Measurements from ENCODE around the gene ISCA2.

ISCA2 gene

GRCh38 chr14:74501135-74501614, 7.6 kb downstream of the ISCA2 start:
- no peaks in the 10 kb centered on the region for H3K27me3 ChIP-seq (ENCODE audit: insufficient read depth, low read length, poor library complexity)
- H3K4me3 ChIP-seq (ENCODE audit: low read depth in 1 of 2, low read length in 2 of 2): no peak overlapping the region
- H3K4me1 ChIP-seq (ENCODE audit: insufficient read depth, low read length): no peaks in the 10 kb centered on the region
- H2AFZ ChIP-seq (ENCODE audit: low read depth, low read length): no peak overlapping the region
- no peaks in the 10 kb centered on the region; the same call in 1 of the 2 replicates for H3K36me3 ChIP-seq (ENCODE audit: insufficient read depth, low read length)
- no peaks in the 10 kb centered on the region for H3K9me3 ChIP-seq (ENCODE audit: insufficient read depth, low read length, severe bottlenecking)
- H4K20me1 ChIP-seq (ENCODE audit: insufficient read depth, low read length): no peaks in the 10 kb centered on the region
- no peak for TF ChIP-seq EZH2 (IDR thresholded peaks at IDR 0.05; ENCODE audit: borderline replicate concordance, low read depth, low read length, severe bottlenecking)
- TF ChIP-seq, protein P1, sequence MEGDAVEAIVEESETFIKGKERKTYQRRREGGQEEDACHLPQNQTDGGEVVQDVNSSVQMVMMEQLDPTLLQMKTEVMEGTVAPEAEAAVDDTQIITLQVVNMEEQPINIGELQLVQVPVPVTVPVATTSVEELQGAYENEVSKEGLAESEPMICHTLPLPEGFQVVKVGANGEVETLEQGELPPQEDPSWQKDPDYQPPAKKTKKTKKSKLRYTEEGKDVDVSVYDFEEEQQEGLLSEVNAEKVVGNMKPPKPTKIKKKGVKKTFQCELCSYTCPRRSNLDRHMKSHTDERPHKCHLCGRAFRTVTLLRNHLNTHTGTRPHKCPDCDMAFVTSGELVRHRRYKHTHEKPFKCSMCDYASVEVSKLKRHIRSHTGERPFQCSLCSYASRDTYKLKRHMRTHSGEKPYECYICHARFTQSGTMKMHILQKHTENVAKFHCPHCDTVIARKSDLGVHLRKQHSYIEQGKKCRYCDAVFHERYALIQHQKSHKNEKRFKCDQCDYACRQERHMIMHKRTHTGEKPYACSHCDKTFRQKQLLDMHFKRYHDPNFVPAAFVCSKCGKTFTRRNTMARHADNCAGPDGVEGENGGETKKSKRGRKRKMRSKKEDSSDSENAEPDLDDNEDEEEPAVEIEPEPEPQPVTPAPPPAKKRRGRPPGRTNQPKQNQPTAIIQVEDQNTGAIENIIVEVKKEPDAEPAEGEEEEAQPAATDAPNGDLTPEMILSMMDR (IDR thresholded peaks at IDR 0.05; ENCODE audit: borderline replicate concordance, extremely low read depth, low read length, poor library complexity, severe bottlenecking): peak; percentile 50
- no peak for DNase-seq
- no peaks in the 10 kb centered on the region for H3K79me2 ChIP-seq (ENCODE audit: insufficient read depth, low read length)
- H3K9ac ChIP-seq (ENCODE audit: low read depth, low read length): no peak overlapping the region
- no peak overlapping the region for H3K4me2 ChIP-seq (ENCODE audit: insufficient read depth, low read length)
- 0 out of 3 replicates have a peak, but pooled peaks have one; percentile 29 for ATAC-seq (ENCODE audit: insufficient read depth, low read depth)
- no peak overlapping the region for H3K27ac ChIP-seq (ENCODE audit: low read length)

GRCh38 chr14:74501691-74502090, 8.1 kb downstream of the ISCA2 start:
- Histone ChIP-seq H3K9ac (ENCODE audit: low read depth, low read length) (no peak overlapping the region), H3K27ac (ENCODE audit: low read length) (no peak overlapping the region), H2AFZ (ENCODE audit: low read depth, low read length) (no peak overlapping the region), H3K79me2 (ENCODE audit: insufficient read depth, low read length) (no peaks in the 10 kb centered on the region), H3K36me3 (ENCODE audit: insufficient read depth, low read length) (no peaks in the 10 kb centered on the region), H3K27me3 (ENCODE audit: insufficient read depth, low read length, poor library complexity) (no peaks in the 10 kb centered on the region), H3K9me3 (ENCODE audit: insufficient read depth, low read length, severe bottlenecking) (no peaks in the 10 kb centered on the region), H3K4me2 (ENCODE audit: insufficient read depth, low read length) (no peak overlapping the region), H3K4me3 (ENCODE audit: low read depth in 1 of 2, low read length in 2 of 2) (no peak overlapping the region), H3K4me1 (ENCODE audit: insufficient read depth, low read length) (no peaks in the 10 kb centered on the region), H4K20me1 (ENCODE audit: insufficient read depth, low read length) (no peaks in the 10 kb centered on the region)
- ATAC-seq (ENCODE audit: insufficient read depth, low read depth): no peak
- no peak for DNase-seq
- TF ChIP-seq, protein P1 (IDR thresholded peaks at IDR 0.05; ENCODE audit: borderline replicate concordance, extremely low read depth, low read length, poor library complexity, severe bottlenecking): no peak
- TF ChIP-seq EZH2 (IDR thresholded peaks at IDR 0.05; ENCODE audit: borderline replicate concordance, low read depth, low read length, severe bottlenecking): no peak

- ATAC-seq (ENCODE audit: insufficient read depth, low read depth) (peak; percentile 57; the same call in 2 of the 3 replicates), DNase-seq (no peak)
- no peak overlapping the region for H3K4me3 ChIP-seq (ENCODE audit: low read depth in 1 of 2, low read length in 2 of 2)
- TF ChIP-seq EZH2 (IDR thresholded peaks at IDR 0.05; ENCODE audit: borderline replicate concordance, low read depth, low read length, severe bottlenecking): no peak
- TF ChIP-seq, protein P1 (IDR thresholded peaks at IDR 0.05; ENCODE audit: borderline replicate concordance, extremely low read depth, low read length, poor library complexity, severe bottlenecking): peak; percentile 52
- H3K9me3 ChIP-seq (ENCODE audit: insufficient read depth, low read length, severe bottlenecking): no peaks in the 10 kb centered on the region
- no peak overlapping the region for H3K9ac ChIP-seq (ENCODE audit: low read depth, low read length)
- no peaks in the 10 kb centered on the region for H3K4me1 ChIP-seq (ENCODE audit: insufficient read depth, low read length)
- no peaks in the 10 kb centered on the region for H3K27me3 ChIP-seq (ENCODE audit: insufficient read depth, low read length, poor library complexity)
- H4K20me1 ChIP-seq (ENCODE audit: insufficient read depth, low read length): no peaks in the 10 kb centered on the region
- no peak overlapping the region for H2AFZ ChIP-seq (ENCODE audit: low read depth, low read length)
- H3K27ac ChIP-seq (ENCODE audit: low read length): no peak overlapping the region
- H3K36me3 ChIP-seq (ENCODE audit: insufficient read depth, low read length): no peaks in the 10 kb centered on the region
- H3K79me2 ChIP-seq (ENCODE audit: insufficient read depth, low read length): no peaks in the 10 kb centered on the region
- no peak overlapping the region for H3K4me2 ChIP-seq (ENCODE audit: insufficient read depth, low read length)
These were observed 8.9 kb downstream of the ISCA2 start for GRCh38 chr14:74502236-74503019.
